ENCODE measurements around the gene MCAT.

GRCh38 chr22:43148581-43148980, 5.4 kb upstream of the MCAT start:
- TF ChIP-seq USF2 (IDR thresholded peaks at IDR 0.05; ENCODE audit: borderline replicate concordance, low read depth, low read length) (no peak), CTCF (IDR thresholded peaks at IDR 0.05) (no peak), ELF1 (IDR thresholded peaks at IDR 0.05) (no peak), REST (IDR thresholded peaks at IDR 0.05; ENCODE audit: low read depth, low read length) (no peak), TAF1 (IDR thresholded peaks at IDR 0.05; ENCODE audit: borderline replicate concordance, low read depth, low read length) (no peak), POLR2AphosphoS5 (IDR thresholded peaks at IDR 0.05; ENCODE audit: low read depth, low read length) (no peak), RXRA (IDR thresholded peaks at IDR 0.05; ENCODE audit: borderline replicate concordance, low read depth) (no peak), NFIC (IDR thresholded peaks at IDR 0.05; ENCODE audit: borderline replicate concordance) (no peak), YY1 (IDR thresholded peaks at IDR 0.05; ENCODE audit: low read depth) (no peak), TEAD4 (IDR thresholded peaks at IDR 0.05; ENCODE audit: borderline replicate concordance, insufficient read depth) (no peak), SIN3A (IDR thresholded peaks at IDR 0.05; ENCODE audit: borderline replicate concordance, low read depth, low read length) (no peak), EZH2phosphoT487 (IDR thresholded peaks at IDR 0.05; ENCODE audit: borderline replicate concordance, low read depth) (no peak), SMC3 (IDR thresholded peaks at IDR 0.05; ENCODE audit: low read depth, low read length) (no peak), GABPA (IDR thresholded peaks at IDR 0.05; ENCODE audit: low read depth) (no peak)

All from SK-N-SH (cell line).